GM18508 (cell line): ENCODE measurements around the gene P4HB.

Experiments used
- ATAC-seq: cut with Tn5 transposase; IDR thresholded peaks from one replicate; pipeline ENCODE4 v1.9.1; 2021; ENCODE audit warnings: moderate number of reproducible peaks; ENCODE audit not compliant: insufficient read depth, unreplicated experiment

P4HB gene

DNA sequence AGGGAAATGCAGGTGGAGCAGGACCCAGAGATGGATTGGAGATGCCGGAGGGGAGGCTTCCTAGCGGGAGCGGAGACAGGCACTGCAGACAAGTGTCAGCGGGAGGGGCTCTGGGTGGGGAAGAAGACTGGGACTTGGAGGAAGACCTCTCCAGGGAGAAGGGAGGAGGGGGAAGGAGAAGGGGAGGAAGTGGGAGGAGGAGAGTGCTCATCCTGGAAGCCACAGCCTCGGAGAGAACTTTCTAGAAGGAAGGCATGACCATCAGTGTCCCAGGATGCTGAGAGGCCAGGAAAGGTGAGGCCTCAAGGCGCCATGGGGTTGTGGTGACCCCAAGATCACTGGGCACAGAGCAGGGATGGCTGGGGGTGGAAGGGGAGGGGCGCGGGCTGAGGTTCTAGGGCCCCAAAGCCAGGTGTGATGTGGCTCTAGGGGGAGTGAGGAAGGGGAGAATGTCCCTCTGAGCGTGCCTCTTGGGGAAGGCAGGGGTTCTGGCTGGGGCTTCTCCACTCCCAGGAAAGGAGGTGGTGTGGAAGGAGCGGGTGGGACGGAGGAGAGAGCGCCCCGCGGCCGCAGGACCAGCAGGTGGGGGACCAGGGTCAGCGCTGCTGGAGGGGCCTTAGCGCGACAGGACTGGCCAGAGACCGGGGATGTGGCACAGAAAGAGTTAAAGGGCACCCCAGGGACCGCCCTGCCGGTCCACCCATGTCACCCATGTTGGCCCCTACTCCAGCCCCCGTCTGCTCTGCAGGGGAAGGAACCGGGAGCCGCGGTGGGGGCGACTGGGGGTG is 57.3 kb downstream of the P4HB start:
- no peak for ATAC-seq

DNA sequence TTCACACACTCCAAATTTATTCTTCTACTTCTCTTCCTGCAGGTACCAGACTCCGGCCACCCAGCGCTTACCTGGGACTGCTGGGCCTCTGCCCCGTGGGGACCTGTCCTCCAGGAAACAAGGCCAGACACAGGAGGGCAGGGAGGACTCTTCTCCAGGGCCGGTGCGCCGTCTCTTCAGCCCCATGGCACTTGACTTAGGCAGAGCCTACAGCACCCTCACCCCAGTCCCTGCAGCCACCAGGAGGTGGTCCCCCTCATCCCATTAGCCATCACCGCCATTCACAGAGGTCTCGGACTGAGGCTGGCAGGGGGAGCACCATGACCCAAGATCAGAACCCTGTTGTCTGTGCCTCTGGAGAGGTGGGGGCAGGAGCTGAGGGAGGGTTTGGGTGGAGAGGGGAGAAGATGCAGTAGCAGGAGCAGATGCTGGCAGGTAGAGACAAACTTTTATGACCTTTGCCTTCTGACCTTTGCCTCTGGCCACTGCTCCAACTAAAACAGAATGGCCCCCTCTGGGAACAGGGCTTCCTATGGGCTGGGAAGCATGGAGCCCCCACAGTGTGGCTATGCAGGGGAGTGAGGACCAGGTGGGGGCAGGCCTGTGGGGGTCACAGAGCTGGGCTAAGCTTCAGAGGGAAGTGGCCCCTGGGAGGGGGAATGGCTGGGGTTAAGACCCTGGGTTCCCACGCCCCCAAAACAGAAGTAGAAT is 58.1 kb downstream of the P4HB start:
- no peak for ATAC-seq

DNA sequence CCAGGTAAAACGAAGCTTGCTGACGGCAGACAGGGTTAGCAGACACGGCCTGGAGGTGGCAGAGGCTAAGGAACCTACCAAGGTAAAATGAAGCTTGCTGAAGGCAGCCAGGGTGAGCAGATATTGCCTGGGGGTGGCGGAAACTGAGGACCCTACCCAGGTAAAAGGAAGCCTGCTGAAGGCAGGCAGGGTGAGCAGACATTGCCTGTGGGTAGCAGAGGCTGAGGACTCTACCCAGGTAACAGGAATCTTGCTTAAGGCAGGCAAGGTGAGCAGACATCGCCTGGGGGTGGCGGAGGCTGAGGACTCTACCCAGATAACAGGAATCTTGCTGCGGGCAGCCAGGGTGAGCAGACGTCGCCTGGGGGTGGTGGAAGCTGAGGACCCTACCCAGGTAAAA is 59.0 kb downstream of the P4HB start:
- ATAC-seq: no peak

DNA sequence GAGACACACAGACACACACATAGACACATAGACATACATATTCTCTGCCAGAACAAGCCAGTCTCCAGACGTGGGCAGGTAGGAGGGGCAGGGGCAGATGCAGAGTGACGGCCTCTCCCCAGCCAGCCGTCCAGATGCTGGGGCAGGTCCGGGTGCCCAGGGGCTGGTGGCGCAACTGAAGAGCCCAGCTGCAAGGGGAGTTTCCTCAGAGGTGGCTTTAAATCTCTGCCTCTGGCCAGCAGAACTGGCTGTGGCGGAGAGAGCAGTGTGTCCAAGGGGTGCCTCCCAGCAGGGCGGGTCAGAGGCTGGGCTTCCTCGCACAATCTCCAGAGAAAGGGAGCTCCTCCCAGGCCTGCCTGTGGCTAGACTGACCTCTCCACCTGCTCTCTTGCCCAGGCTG is 65.8 kb downstream of the P4HB start:
- ATAC-seq: no peak

DNA sequence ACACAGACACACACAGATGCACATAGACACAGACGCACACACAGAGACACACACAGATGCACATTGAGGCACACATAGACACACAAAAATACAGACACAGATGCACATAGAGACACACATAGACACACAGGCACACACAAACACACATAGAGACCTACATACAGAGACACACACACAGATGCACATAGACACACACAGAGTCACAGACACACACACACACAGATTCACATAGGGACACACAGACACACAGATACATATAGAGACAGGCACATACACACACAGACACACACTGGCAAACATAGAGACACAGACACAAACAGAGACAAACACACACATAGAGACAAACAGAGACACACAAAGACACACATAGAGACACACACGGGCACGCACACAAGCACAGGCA is 66.3 kb downstream of the P4HB start:
- ATAC-seq: no peak
